Epithelial cell of esophagus (primary cell): ENCODE results near the gene PGC.

Experiments used
- DNase-seq: peaks from one replicate; pipeline ENCODE4 v3.0.0; 2010; ENCODE audit warnings: low read depth
- H3K4me3 ChIP-seq: 2 replicates; pipeline ENCODE4 v1.5.1; 2011; ENCODE audit warnings: mild to moderate bottlenecking, low read length, control low read depth
- TF ChIP-seq, protein P1 (sequence below): IDR thresholded peaks from 2 replicates; pipeline ENCODE4 v1.5.1; 2011; ENCODE audit warnings: low read depth, mild to moderate bottlenecking, low read length, control low read depth, inconsistent platforms; ENCODE audit not compliant: insufficient read depth; ENCODE audit errors: missing control alignments

PGC gene

DNA sequence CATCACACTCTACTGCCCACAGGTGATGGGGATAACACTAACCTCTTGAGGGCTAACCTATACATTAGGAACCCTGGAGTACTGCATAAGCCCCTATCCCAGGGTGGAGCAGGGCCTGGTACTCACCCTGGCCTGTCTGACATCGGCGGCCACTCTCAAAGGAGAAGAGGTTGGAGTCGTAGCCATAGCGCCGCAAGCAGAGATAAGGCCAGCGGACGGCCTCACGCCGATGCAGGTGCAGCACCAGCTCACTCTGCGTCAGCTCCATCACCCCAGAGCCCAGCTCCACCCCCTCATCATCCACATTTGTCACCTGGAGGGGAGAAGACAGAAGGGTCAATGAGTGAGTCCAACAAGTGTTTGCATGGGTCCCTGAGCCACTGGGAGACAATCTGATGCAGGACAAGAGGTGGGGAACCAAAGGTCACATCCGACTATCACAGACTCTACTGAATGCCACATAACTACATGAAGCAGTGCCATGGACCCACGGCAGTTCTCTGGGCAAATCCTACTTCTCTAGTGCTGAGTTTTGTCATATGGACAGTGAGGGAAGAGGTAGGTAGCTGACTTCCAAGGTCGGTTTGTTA is 28.2 kb upstream of the PGC start:
- no peak overlapping the region for H3K4me3 ChIP-seq
- TF ChIP-seq, protein P1, sequence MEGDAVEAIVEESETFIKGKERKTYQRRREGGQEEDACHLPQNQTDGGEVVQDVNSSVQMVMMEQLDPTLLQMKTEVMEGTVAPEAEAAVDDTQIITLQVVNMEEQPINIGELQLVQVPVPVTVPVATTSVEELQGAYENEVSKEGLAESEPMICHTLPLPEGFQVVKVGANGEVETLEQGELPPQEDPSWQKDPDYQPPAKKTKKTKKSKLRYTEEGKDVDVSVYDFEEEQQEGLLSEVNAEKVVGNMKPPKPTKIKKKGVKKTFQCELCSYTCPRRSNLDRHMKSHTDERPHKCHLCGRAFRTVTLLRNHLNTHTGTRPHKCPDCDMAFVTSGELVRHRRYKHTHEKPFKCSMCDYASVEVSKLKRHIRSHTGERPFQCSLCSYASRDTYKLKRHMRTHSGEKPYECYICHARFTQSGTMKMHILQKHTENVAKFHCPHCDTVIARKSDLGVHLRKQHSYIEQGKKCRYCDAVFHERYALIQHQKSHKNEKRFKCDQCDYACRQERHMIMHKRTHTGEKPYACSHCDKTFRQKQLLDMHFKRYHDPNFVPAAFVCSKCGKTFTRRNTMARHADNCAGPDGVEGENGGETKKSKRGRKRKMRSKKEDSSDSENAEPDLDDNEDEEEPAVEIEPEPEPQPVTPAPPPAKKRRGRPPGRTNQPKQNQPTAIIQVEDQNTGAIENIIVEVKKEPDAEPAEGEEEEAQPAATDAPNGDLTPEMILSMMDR: no peak
- no peak for DNase-seq

DNA sequence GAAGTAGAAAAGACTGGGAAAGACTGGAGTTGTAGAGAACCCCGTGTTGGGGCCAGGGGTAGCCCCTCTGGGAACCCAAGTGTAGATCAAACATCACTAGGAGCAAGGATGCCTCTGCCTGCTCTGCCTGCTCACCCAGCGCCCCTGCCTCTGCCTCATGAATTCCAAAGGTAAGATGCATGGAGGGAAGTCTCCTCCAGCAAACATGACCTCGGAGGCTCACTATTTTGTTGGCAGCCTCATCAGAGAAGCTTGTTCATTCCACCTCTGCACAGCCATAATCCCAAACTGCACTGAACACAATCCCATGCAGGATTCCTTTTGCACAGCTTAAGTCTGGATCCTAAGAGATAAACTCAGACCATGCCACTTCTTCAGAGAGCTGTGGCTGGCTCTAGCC is 27.6 kb upstream of the PGC start:
- DNase-seq: no peak
- TF ChIP-seq, protein P1: no peak
- no peak overlapping the region for H3K4me3 ChIP-seq

DNA sequence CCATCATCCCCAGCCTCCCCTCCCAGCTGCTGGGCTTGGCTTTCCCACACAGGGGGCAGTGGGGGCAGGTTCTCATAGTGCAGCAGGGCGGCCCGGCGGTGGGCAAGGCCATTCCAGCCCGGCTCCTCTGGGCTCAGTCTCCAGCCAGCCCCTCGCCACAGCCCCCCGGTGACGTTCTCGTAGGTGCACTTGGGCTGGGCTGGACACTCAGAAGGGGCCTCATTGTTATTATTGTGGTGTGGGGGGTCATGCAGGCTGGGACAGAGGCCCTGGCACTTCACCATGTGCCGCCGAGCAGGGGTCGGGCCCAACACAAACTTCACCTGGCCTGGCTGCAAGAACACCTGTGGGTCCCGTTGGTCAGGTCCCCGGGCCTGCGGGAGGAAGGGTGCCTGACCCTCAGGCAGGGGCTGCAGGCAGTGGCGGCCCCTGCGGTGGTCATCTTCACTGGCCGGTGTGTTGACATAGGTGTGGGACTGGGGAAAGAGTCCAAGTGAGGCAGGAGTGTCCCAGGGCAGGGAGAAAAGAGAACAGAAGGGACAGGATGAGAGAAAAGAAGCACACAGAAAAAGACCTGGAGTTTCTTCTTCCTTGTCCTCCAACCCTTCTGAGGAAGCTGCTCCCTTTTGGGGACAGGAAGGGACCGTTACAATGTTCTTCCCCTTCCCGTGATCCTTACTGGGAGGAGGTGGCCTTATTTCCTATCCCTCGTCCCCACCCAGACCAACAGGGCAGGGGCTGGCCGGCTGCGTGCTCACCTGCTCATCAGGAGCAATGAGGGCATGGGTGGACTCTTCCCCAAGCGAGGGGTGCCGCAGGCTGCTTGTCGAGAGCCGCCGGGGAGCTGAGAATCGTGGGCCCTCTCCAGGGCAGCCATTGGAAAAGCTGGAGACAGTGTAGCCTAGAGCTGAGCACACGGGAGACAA is 24.1 kb upstream of the PGC start:
- no peak overlapping the region for H3K4me3 ChIP-seq
- DNase-seq: no peak

DNA sequence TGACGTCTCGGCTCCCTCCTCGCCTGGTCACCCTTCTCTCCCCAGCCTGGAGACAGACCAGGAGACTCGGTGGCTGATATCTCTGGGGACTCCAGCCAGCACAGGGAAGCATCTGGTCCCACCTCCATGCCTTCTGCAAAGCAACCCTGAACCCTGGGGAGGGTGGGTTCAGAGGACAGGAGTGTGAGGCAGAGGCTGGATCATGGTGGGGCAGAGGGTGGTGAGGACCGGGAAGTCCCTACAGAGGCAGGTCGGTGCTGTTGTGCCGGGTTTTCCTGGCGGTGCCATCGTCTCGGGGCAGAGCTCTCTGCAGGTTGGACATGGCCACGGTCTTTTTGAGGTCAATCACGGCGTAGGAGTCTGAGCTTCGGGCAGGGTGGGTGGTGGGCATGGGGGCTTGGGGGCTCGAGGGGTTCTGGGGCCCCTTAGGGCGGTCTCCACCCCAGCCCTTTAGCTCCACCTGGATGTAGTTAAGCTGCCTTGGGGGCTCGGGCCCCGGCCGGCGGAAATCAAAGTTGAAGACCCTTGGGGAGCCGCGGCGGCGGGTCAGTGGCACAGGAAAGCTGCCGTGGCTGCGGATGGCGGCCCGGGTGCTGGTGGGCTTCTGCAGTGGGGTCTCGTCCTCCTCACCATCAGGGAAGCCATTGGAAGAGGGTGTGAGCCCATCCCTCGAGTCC is 23.3 kb upstream of the PGC start:
- H3K4me3 ChIP-seq: no peak overlapping the region
- TF ChIP-seq, protein P1: no peak
- DNase-seq: no peak

More for the DNA sequence above, 24.1 kb upstream of the PGC start:
- TF ChIP-seq, protein P1: no peak

DNA sequence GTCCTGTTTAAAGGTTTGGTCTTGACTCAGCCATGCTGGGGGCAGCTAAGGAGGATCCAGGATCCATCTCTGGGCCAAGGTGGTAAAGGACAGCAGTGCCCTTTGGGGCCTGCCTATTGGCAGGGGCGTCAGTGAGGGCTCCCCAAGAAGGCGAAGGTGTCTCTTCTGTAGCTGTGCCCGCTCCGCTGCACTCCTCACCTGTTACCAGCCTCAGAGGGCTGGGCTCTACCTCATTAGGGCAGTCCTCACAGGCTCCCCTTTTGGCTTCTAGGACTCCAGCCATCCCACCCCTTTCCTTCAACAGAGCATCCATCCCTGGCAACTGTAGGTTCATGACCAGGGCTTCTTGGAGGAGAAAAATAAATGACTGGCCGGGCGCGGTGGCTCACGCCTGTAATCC is 22.2 kb upstream of the PGC start:
- DNase-seq: no peak
- no peak overlapping the region for H3K4me3 ChIP-seq
- TF ChIP-seq, protein P1: no peak

DNA sequence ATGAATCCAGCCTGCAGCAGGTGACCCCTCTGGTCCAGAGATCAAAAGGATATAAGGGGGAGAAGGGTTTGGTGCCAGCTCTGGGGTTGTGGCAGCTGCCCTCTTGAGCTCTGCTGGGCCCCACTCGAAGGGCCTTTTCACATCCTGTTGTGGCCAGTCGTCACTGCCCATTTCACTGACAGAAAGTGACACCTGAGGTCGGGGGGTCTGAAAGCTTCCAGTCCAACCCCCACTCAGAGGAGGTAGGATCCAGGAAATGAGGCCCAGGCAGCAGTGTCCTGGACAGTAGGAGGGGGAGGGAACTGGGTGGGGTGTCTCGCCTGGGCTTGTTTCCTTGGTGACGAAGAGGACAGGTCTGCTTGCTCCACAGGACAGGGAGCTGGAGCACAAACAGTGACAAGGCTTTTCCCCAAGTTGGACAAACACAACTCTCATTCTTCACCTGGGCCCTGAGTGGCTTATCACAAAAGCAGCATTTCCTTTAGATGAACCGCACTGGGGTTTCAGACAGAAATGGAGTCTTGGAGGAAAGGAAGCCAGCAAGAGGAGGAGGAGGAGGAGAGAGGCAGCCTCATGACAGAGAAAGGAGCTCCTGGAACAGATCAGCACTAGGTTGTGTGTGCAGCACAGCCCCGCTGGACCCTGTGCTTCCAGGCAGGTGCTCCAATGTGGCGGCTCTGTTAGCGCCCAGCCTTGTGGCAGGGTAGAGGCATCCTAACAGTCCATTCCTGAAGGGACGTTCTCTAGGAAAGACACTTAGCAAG is 21.5 kb upstream of the PGC start:
- peak; percentile 42 for DNase-seq
- TF ChIP-seq, protein P1: no peak

More for the DNA sequence above, 21.5 kb upstream of the PGC start:
- no peak overlapping the region for H3K4me3 ChIP-seq
